HepG2 (cell line): Measurements from ENCODE around the gene MMP23B. TPM values are rescaled to one million over a fixed set of nuclear protein-coding genes. Genes with fewer than 3 reads are reported as not detected.

Experiments
- ATF7-NPFF ChIP-seq: sonication (generic); formaldehyde crosslinking; IDR thresholded peaks from 2 replicates; pipeline ENCODE4 v1.8.1; 2023; ENCODE audit warnings: mild to moderate bottlenecking, low read depth, missing genetic modification reagents, moderate library complexity
- CC2D1A ChIP-seq: sonication (generic); formaldehyde crosslinking; IDR thresholded peaks from 2 replicates; pipeline ENCODE4 v1.8.1; 2023; ENCODE audit warnings: mild to moderate bottlenecking, missing genetic modification reagents
- DMAP1 ChIP-seq: IDR thresholded peaks from 2 replicates; pipeline ENCODE4 v1.6.1; 2016
- DNMT1 ChIP-seq: sonication (generic); formaldehyde crosslinking; IDR thresholded peaks from 2 replicates; pipeline ENCODE4 v1.5.1; 2020; ENCODE audit warnings: mild to moderate bottlenecking, missing genetic modification reagents
- FOXJ3 ChIP-seq: sonication (generic); formaldehyde crosslinking; IDR thresholded peaks from 2 replicates; pipeline ENCODE4 v1.4.0; 2020; ENCODE audit warnings: missing genetic modification reagents, mild to moderate bottlenecking, borderline replicate concordance
- MIXL1 ChIP-seq: IDR thresholded peaks from 2 replicates; pipeline ENCODE4 v1.6.1; 2016
- MTF2 ChIP-seq: sonication (generic); formaldehyde crosslinking; IDR thresholded peaks from 2 replicates; pipeline ENCODE4 v1.5.0; 2020; ENCODE audit warnings: missing genetic modification reagents, borderline replicate concordance
- NPAS2 ChIP-seq: sonication (generic); formaldehyde crosslinking; IDR thresholded peaks from 2 replicates; pipeline ENCODE4 v1.8.0; 2022; ENCODE audit warnings: mild to moderate bottlenecking, missing genetic modification reagents, borderline replicate concordance
- SAP130 ChIP-seq: IDR thresholded peaks from 2 replicates; pipeline ENCODE4 v1.6.1; 2016; ENCODE audit warnings: low read depth
- SP4 ChIP-seq: sonication (generic); formaldehyde crosslinking; IDR thresholded peaks from 2 replicates; pipeline ENCODE4 v1.8.1; 2023; ENCODE audit warnings: mild to moderate bottlenecking, missing genetic modification reagents
- SYNCRIP ChIP-seq: fragments of 200-400 bp; formaldehyde crosslinking; IDR thresholded peaks from 2 replicates; pipeline ENCODE4 v1.6.1; 2018; ENCODE audit warnings: mild to moderate bottlenecking, low read depth, low read length; ENCODE audit not compliant: insufficient read depth
- ZBTB3 ChIP-seq: sonication (generic); formaldehyde crosslinking; IDR thresholded peaks from 2 replicates; pipeline ENCODE4 v1.4.0; 2020; ENCODE audit warnings: low read depth, mild to moderate bottlenecking, moderate library complexity, missing genetic modification reagents, borderline replicate concordance
- ZIK1 ChIP-seq: sonication (generic); formaldehyde crosslinking; IDR thresholded peaks from 2 replicates; pipeline ENCODE4 v1.5.0; 2020; ENCODE audit warnings: mild to moderate bottlenecking, low read depth, missing genetic modification reagents, borderline replicate concordance
- ZNF160 ChIP-seq: sonication (generic); formaldehyde crosslinking; IDR thresholded peaks from 2 replicates; pipeline ENCODE4 v1.8.0; 2022; ENCODE audit warnings: mild to moderate bottlenecking, inconsistent platforms, missing genetic modification reagents
- ZNF562 ChIP-seq: sonication (generic); formaldehyde crosslinking; IDR thresholded peaks from 2 replicates; pipeline ENCODE4 v1.8.0; 2022; ENCODE audit warnings: missing genetic modification reagents, borderline replicate concordance
- ZNF703 ChIP-seq: sonication (generic); formaldehyde crosslinking; IDR thresholded peaks from 2 replicates; pipeline ENCODE4 v1.5.1; 2020; ENCODE audit warnings: missing genetic modification reagents, mild to moderate bottlenecking, moderate library complexity, borderline replicate concordance
- ZNF713 ChIP-seq: sonication (generic); formaldehyde crosslinking; IDR thresholded peaks from 2 replicates; pipeline ENCODE4 v1.4.0; 2020; ENCODE audit warnings: mild to moderate bottlenecking, missing genetic modification reagents
- ZNF841 ChIP-seq: sonication (generic); formaldehyde crosslinking; IDR thresholded peaks from 2 replicates; pipeline ENCODE4 v1.8.1; 2023; ENCODE audit warnings: missing genetic modification reagents, borderline replicate concordance
- polyA plus RNA-seq, 8 experiments: library from polyadenylated mRNA; depleted of rRNA in 3 of 8; stranded (reverse) in 7 of 8; unstranded in 1 of 8; fragments of >200 nt; fragmentation: Illumina TruSeq in 4 of 8; extraction: Trizol in 4 of 8; gene quantifications; 2 replicates each; pipeline versions ENCODE4 v1.2.1 to v1.2.3, GENCODE V29; 2011 to 2016; ENCODE audit warnings: low read depth in 4 of 8, missing spikeins in 1 of 8, mixed read lengths in 1 of 8; ENCODE audit not compliant: insufficient read depth in 1 of 8
- total RNA-seq, 5 experiments: library from RNA; depleted of rRNA; stranded (reverse); fragments of >200 nt; fragmentation: Illumina TruSeq; extraction: Trizol; gene quantifications; 2 replicates each; pipeline ENCODE4 v1.2.3, GENCODE V29; 2016; ENCODE audit warnings: low read depth in 1 of 5
- TF ChIP-seq, protein P1 (sequence below): sonication (generic); formaldehyde crosslinking; IDR thresholded peaks from 2 replicates; pipeline ENCODE4 v1.4.0; 2020; ENCODE audit warnings: missing genetic modification reagents
- TF ChIP-seq, protein P2 (sequence below): sonication (generic); formaldehyde crosslinking; IDR thresholded peaks from 2 replicates; pipeline ENCODE4 v1.8.0; 2022; ENCODE audit warnings: mild to moderate bottlenecking, missing genetic modification reagents, moderate library complexity
- TF ChIP-seq, protein P3 (sequence below): sonication (generic); formaldehyde crosslinking; IDR thresholded peaks from 2 replicates; pipeline ENCODE4 v1.5.0; 2020; ENCODE audit warnings: mild to moderate bottlenecking, missing genetic modification reagents

Gene MMP23B
- total and polyA plus RNA-seq, 2 of the 13 experiments (the other 11 are each of a cell fraction or from before 2014, with no cell fraction given): 0.61 to 0.75 TPM

DNA sequence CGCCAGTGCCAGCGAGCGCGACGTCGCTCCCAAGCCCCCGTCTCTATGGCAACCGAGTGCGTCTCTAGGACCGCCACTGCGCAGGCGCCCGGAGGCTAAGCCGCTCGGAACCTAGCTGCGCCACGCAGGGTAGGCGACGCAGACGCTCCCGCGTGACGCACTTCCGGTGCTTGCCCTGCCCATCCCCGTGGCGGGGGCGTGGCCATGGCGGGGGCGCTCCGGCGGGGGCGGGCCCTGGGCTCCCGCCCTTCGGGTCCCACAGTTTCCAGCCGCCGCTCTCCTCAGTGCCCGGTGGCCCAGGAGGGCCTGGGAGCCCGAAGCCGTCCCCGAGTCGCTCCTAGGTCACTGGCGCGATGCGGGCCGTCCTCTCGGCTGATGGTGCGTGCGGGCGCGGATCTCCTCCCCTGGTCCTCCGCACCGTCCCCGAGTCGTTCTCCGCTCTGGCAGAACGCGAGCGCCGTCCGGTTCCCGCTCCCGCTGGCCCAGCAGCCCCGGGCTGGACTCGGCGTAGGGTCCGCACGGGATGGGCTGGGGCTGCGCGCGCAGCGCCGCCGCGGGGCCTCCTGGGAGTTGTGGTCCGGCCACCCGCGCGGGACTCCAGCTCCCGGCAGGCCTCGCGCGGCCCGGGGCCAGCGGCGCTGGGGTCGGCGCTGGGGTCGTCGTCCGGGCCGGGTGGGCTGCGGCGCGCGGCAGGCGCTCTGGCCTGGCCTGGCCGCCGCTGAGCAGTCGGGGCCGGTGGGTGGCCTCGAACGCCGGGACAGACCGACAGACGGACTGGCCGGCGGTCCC is 16.5 kb upstream of the MMP23B start, which contains the start of gene MIB2 (continued):
- TF ChIP-seq, protein P1, sequence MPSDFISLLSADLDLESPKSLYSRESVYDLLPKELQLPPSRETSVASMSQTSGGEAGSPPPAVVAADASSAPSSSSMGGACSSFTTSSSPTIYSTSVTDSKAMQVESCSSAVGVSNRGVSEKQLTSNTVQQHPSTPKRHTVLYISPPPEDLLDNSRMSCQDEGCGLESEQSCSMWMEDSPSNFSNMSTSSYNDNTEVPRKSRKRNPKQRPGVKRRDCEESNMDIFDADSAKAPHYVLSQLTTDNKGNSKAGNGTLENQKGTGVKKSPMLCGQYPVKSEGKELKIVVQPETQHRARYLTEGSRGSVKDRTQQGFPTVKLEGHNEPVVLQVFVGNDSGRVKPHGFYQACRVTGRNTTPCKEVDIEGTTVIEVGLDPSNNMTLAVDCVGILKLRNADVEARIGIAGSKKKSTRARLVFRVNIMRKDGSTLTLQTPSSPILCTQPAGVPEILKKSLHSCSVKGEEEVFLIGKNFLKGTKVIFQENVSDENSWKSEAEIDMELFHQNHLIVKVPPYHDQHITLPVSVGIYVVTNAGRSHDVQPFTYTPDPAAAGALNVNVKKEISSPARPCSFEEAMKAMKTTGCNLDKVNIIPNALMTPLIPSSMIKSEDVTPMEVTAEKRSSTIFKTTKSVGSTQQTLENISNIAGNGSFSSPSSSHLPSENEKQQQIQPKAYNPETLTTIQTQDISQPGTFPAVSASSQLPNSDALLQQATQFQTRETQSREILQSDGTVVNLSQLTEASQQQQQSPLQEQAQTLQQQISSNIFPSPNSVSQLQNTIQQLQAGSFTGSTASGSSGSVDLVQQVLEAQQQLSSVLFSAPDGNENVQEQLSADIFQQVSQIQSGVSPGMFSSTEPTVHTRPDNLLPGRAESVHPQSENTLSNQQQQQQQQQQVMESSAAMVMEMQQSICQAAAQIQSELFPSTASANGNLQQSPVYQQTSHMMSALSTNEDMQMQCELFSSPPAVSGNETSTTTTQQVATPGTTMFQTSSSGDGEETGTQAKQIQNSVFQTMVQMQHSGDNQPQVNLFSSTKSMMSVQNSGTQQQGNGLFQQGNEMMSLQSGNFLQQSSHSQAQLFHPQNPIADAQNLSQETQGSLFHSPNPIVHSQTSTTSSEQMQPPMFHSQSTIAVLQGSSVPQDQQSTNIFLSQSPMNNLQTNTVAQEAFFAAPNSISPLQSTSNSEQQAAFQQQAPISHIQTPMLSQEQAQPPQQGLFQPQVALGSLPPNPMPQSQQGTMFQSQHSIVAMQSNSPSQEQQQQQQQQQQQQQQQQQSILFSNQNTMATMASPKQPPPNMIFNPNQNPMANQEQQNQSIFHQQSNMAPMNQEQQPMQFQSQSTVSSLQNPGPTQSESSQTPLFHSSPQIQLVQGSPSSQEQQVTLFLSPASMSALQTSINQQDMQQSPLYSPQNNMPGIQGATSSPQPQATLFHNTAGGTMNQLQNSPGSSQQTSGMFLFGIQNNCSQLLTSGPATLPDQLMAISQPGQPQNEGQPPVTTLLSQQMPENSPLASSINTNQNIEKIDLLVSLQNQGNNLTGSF: peak; percentile 25; the same call in 1 of the 2 replicates
- no peak for TF ChIP-seq ZNF703 (CRISPR knock-in tag)
- no peak for TF ChIP-seq MTF2 (CRISPR knock-in tag)
- peak; percentile 92 for TF ChIP-seq DMAP1
- peak; percentile 90 for TF ChIP-seq SAP130 (CRISPR knock-in tag)
- no peak for TF ChIP-seq CC2D1A (CRISPR knock-in tag)
- TF ChIP-seq ATF7-NPFF: no peak
- TF ChIP-seq ZNF160 (CRISPR knock-in tag): peak; percentile 68; the same call in 1 of the 2 replicates
- no peak for TF ChIP-seq ZNF713 (CRISPR knock-in tag)
- TF ChIP-seq ZBTB3 (CRISPR knock-in tag): 0 out of 2 replicates have a peak, but pooled peaks have one; percentile 76
- TF ChIP-seq, protein P2, sequence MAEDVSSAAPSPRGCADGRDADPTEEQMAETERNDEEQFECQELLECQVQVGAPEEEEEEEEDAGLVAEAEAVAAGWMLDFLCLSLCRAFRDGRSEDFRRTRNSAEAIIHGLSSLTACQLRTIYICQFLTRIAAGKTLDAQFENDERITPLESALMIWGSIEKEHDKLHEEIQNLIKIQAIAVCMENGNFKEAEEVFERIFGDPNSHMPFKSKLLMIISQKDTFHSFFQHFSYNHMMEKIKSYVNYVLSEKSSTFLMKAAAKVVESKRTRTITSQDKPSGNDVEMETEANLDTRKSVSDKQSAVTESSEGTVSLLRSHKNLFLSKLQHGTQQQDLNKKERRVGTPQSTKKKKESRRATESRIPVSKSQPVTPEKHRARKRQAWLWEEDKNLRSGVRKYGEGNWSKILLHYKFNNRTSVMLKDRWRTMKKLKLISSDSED (CRISPR knock-in tag): no peak
- no peak; the same call in 1 of the 2 replicates for TF ChIP-seq SP4 (CRISPR knock-in tag)
- no peak for TF ChIP-seq NPAS2 (CRISPR knock-in tag)
- TF ChIP-seq ZIK1 (CRISPR knock-in tag): 0 out of 2 replicates have a peak, but pooled peaks have one; percentile 41
- TF ChIP-seq ZNF841 (CRISPR knock-in tag): no peak
- TF ChIP-seq FOXJ3 (CRISPR knock-in tag): no peak
- TF ChIP-seq SYNCRIP: no peak
- TF ChIP-seq, protein P3, sequence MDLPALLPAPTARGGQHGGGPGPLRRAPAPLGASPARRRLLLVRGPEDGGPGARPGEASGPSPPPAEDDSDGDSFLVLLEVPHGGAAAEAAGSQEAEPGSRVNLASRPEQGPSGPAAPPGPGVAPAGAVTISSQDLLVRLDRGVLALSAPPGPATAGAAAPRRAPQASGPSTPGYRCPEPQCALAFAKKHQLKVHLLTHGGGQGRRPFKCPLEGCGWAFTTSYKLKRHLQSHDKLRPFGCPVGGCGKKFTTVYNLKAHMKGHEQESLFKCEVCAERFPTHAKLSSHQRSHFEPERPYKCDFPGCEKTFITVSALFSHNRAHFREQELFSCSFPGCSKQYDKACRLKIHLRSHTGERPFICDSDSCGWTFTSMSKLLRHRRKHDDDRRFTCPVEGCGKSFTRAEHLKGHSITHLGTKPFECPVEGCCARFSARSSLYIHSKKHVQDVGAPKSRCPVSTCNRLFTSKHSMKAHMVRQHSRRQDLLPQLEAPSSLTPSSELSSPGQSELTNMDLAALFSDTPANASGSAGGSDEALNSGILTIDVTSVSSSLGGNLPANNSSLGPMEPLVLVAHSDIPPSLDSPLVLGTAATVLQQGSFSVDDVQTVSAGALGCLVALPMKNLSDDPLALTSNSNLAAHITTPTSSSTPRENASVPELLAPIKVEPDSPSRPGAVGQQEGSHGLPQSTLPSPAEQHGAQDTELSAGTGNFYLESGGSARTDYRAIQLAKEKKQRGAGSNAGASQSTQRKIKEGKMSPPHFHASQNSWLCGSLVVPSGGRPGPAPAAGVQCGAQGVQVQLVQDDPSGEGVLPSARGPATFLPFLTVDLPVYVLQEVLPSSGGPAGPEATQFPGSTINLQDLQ: no peak; the same call in 1 of the 2 replicates
- no peak for TF ChIP-seq MIXL1 (CRISPR knock-in tag)
- no peak for TF ChIP-seq ZNF562 (CRISPR knock-in tag)
- peak; percentile 73; the same call in 1 of the 2 replicates for TF ChIP-seq DNMT1 (CRISPR knock-in tag)
